Measurements from ENCODE around the gene CLIC4.
"Not testable (repeated sequence)": the region's sequence is repeated elsewhere in the genome, so short reads cannot be mapped to it uniquely, and the experiment has no call there.

CLIC4 gene

DNA sequence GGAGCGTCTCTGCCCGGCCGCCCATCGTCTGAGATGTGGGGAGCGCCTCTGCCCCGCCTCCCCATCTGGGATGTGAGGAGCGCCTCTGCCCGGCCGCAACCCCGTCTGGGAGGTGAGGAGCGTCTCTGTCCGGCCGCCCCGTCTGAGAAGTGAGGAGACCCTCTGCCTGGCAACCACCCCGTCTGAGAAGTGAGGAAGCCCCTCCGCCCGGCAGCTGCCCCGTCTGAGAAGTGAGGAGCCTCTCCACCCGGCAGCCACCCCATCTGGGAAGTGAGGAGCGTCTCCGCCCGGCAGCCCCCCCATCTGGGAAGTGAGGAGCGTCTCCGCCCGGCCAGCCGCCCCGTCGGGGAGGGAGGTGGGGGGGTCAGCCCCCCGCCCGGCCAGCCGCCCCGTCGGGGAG lies 54.0 kb downstream of the CLIC4 start:
- intact Hi-C loops (cut with DNase I): not testable (repeated sequence)
- DNase-seq: peak in 1 of 10 donors; percentile 63

DNA sequence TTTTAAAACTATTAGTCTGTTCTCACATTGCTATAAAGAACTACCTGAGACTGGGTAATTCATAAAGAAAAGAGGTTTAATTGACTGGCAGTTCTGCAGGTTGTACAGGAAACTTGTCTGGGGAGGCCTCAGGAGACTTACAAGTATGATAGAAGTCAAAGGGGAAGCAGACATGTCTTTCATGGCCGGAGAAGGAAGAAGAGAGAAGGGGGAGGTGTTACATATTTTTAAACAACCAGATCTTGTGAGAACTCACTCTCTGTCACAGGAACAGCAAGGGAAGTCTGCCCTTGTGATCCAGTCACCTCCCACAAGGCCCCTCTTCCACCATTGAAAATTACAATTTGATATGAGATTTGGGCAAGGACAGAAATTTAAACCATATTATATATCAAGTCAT lies 55.9 kb downstream of the CLIC4 start:
- no peak for DNase-seq
- intact Hi-C loops (cut with DNase I): no loop called here

DNA sequence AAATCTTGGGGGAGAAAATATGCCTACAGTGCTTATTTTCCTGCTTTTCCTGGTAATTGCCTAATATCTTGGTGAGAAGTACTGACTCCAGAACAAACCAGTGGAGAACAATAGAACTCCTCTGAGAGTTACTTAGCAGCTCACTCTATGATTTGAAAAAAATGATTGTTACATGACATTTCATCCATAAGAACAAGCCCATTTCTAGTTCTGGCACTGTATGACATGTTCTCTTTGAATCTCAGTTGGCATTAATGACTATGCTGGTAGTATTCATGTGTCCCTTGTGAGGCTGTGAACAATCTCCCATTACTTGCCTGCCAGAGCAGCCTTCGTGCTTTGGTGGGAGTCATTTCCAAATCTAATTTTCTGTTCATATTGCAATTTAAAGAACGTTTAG lies 58.0 kb downstream of the CLIC4 start:
- peak in 1 of 10 donors; percentile 22 for DNase-seq
- intact Hi-C loops (cut with DNase I): no loop called here

DNA sequence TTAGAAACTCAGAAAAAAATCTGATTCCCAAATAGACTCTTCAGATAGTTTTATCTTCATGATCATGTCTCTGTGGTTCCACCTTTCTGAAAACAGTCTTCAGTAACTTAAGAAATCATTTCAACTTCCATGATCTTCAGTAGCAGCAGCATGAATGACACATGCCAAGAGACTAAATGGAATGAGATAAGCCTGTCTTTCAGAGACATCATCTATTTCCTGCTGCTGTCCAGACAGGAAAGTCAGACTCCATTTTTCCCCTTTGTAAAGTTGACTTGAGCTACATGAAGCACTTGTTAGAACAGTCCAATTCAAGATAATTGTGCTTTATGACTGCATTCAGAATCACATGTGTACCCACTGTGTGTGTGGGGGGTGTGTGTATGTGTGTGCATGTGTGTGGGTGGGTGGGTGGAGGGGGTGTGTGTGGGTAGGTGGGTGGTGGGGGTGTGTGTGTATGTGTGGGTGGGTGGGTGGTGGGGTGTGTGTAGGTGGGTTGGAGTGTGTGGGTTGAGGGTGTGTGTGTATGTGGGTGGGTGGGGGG lies 58.8 kb downstream of the CLIC4 start:
- DNase-seq: no peak
- intact Hi-C loops (cut with DNase I): no loop called here

DNA sequence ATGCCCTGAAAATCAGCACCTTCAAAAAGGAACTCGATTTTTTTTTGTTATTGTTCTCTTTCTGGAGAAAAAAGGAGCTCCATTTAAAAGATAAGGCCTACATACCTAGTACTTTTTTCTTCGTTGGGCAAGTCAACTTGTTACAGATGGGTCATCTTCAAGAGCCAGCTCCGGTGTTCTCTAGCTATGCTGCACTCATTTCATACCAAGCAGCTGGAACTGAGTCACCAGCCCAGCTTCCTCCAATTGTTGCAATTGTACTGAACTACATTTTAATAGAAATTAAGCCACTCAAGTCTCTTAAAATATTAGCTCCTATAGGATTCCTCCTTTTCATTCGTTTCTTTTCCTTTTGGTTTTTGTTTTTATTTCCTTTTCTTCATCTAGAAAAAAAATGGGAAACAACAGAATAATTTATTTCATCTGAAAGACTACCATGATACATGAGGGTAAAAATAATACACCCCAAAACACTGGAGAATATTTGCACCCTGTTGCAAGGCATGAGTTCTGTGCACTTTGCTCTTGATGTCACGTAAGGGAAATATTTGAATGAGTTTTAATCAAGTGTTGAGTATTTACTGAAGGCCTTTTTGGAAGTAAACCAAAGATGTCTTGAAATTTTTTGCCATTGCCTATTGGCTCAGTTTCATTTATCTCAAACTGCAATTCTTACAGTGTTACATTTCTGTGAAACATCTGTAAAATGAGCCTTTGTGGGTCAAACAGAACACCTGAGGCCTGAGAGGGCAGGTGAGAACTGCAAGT lies 60.5 kb downstream of the CLIC4 start:
- no peak for DNase-seq
- intact Hi-C loops (cut with DNase I): no loop called here

DNA sequence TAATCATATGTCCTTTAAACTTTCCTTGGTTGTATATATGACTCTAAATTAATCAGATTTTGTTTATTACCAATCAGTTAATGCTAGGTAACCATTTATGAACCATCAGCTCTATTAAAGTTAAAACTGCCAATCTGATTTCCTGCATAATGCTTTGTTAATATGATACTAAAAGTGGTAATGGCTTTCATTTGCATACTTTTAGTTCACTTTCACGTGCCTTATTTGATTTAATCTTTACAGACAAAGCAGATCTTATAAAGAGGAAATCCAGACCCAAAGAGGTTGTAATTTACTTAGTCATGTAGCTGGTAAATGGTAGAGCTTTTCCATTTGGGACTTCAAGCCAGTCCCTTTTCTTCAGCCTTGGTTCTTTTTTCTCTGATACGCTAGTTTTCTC lies 61.3 kb downstream of the CLIC4 start:
- intact Hi-C loops (cut with DNase I): no loop called here
- DNase-seq: no peak

DNA sequence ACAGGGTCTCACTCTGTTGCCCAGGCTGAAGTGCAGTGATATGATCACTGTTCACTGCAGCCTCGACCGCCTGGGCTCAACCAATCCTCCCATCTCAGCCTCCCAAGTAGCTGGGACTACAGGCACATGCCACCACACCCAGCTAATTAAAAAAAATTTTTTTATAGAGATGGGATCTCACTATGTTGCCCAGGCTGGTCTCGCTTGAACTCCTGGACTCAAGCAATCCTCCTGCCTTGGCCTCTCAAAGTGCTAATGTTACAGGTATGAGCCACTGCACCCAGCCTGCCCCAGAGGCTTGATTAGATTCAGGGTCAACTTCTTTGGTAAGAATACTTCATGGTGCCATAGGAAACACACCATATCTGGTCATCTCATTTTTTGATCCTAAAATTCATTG lies 66.2 kb downstream of the CLIC4 start:
- intact Hi-C loops (cut with DNase I); DNase-seq: not testable (repeated sequence)

DNA sequence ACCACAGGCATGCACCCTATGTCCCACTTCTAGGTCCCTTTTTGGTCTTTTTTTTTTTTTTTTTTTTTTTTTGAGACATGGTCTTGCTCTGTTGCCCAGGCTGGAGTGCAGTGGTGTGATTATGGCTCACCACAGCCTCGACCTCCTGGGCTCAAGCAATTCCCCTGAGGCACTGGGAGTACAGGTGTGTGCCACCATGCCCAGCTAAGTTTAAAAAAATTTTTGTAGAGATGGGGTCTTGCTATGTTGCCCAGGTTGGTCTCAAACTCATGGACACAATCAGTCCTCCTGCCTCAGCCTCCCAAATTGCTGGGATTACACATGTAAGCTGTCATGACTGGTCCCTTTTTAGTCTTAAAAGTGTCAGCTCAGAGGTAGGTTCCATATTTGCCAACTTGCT lies 75.0 kb downstream of the CLIC4 start:
- intact Hi-C loops (cut with DNase I); DNase-seq: not testable (repeated sequence)

DNA sequence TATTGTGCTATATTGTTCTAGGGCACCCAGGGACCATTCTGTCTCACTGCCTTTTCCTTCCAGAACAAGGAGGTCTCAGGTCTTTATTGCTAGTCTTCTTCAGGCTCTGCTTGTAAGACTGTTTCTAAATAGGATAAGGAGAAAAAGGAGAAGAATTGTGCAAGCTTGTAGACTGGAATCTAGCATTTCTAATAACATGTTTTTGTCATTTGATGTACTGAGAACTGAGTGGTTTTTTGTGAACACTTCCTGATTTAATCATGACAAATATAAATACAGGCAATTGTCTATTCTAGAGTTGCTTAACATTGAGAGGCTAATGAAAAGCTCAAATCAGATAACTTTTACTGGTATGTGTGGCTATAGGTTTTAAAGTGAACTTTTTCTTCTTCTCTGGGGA lies 77.6 kb downstream of the CLIC4 start:
- intact Hi-C loops (cut with DNase I): no loop called here
- no peak for DNase-seq

DNA sequence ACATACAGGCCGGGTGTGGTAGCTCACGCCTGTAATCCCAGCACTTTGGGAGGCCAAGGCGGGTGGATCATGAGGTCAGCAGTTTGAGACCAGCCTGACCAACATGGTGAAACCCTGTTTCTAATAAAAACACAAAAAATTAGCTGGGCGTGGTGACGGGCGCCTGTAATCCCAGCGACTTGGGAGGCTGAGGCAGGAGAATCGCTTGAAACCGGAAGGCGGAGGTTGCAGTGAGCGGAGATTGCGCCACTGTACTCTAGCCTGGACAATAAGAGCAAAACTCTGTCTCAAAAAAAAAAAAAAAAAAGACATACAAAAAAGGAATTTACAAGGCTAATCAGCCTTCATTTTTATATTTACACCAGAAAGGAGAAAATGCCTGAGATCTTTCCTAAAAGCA lies 78.2 kb downstream of the CLIC4 start:
- DNase-seq; intact Hi-C loops (cut with DNase I): not testable (repeated sequence)

DNA sequence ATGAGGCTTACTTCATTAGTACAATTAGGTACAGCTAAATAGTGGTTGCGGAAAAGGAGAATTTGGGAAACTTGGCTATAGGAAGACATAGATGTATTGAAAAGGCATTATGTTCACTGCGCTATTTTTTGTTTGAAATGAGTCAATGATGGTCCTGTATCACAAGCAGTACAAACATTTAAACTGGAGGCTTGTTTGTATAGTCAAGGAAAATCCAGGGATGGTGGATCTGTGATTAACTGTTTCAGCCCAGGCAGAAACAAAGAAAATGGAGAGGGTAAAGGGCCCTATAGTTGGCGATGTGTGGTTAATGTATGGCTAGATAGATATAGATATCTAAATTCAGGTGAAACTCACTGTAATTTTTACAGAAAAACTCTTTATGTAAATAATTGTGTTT lies 79.9 kb downstream of the CLIC4 start:
- intact Hi-C loops (cut with DNase I): loop anchor here (5.0 kb wide), 1 partner anchor 78 kb away; the partner anchor contains the start of gene CLIC4
- DNase-seq: no peak

DNA sequence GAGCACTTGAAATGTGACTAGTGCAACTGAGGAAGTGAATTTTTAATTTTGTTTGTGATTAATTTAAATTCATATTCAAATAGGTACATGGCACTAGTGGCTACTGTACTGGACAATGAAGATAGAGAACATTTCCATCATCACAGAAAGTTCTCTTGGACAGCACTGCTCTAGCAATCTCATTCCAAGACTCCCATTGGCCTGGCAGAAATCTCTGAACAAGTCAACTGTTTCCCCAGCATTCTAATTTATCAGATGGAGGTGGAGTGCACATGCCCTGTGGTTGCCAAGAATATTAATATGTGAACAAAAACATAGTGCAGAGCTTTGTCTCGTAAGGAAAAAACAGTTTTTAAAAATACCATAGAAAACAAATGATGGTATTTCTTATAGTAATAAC lies 81.3 kb downstream of the CLIC4 start:
- intact Hi-C loops (cut with DNase I): loop anchor here (5.0 kb wide), 1 partner anchor 79 kb away; the partner anchor contains the start of gene CLIC4
- no peak for DNase-seq

DNA sequence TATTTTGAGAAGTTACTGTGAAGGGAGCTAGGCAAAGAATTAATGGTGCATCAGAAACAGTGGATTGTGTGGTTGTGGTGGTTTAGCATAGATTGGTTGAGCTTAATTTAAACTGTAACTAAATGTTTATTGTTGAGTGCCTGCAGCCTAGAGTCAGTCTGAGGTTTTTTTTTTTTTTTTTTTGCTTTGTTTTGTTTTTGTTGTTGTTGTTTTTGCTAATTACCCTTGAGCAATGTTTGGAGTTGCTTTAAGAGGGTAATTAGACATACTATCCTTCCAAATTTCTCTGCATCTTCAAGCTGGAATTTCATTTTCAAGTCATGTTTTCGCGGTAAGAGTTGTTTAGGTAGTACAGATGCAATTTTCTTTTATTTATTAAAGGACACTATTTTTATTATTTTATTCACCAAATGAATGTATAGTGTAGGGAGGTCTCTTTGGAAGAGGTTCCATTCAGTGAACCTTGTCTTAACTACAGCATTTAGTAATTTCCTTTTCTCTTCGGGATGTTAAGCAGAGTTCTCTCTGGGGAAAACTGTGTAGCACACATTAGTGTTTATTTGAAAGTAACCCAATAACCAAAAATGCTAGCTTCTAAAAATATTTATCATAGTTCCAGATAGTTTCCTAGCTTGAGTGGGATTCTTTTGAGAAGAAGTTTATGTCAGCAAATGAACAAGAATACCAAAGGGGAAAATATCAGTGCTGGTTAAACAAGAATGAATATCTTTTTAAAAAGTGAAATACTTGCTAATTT lies 82.3 kb downstream of the CLIC4 start:
- intact Hi-C loops (cut with DNase I): loop anchor here (5.0 kb wide), 1 partner anchor 80 kb away; the partner anchor contains the start of gene CLIC4
- DNase-seq: no peak

DNA sequence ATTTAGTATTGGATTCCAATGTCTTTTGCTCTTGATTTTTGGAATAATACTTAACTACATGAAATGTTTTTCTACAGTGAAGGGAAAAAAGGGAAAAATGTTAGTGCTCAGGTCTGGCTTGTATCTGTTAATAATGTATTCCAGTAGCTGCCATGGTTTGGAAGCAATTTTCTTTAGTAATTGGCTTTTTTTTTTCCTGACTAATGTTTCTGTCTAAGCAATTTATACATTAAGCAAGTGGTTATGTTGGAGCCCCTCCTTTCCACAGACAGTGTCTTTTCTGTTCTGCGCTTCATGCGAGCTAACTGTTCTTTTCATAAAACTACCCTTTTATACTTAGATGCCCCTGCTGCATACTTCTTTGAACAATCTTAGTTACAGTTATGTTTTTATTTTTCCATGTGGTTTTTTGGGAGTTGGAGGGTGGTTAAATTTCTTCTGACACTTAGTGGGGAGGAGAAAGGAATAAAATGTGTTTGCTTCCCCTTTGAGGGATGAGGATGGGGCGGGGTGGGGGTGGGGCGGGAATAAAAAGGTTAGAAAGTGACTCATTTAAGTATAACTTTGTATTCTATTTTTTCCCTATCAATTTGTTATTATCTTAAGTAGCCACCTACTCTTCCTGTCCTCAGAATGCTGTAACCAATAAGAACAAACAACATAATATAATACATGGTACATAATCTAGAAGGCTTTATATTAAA lies 83.1 kb downstream of the CLIC4 start:
- intact Hi-C loops (cut with DNase I): loop anchor here (5.0 kb wide), 1 partner anchor 81 kb away; the partner anchor contains the start of gene CLIC4
- DNase-seq: no peak

DNA sequence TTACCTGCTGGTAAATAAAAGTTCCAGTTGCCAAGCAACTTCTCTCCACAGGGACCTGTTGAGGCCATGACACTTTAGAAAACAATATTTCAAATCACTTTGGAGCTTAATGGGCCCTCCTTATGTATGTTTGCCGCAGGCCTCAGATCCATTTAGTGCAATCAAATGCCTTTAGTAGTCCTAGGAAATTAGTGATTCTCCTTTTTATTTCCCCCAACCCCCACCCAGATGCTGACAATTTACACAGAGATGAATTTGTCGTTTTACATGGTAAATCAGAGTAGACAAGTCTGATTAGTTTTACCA lies 83.6 kb downstream of the CLIC4 start:
- intact Hi-C loops (cut with DNase I): loop anchor here (5.0 kb wide), 1 partner anchor 82 kb away; the partner anchor contains the start of gene CLIC4
- DNase-seq: no peak

DNA sequence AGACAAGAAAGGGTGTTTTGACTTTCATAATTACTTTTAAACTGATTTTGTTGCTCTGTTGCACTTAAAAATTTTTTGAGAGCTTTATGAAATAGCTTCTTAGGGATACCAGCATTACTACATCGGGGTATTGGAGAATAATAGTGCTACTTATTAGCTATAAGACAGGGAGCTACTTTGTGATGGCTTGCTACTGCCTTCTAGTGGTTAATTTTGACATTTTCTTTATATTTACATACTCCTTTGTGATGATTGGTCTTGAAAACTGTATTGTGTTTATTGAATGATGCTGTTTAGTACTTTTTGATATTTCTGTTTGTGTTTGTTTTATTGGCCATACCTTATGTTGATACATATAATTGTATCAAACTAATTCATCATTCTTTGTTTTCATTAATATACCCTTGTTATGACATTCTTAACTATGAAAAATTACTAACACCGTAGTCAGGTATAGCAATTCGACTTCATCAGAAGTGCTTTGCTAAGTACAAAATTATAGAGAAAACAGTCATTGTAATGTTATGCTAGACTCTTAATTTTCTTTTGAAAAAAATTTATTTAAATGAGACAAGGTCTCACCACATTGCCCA lies 85.5 kb downstream of the CLIC4 start:
- intact Hi-C loops (cut with DNase I): loop anchor here (2.0 kb wide), 1 partner anchor 142 kb away; no protein-coding TSS in a partner anchor
- no peak for DNase-seq

DNA sequence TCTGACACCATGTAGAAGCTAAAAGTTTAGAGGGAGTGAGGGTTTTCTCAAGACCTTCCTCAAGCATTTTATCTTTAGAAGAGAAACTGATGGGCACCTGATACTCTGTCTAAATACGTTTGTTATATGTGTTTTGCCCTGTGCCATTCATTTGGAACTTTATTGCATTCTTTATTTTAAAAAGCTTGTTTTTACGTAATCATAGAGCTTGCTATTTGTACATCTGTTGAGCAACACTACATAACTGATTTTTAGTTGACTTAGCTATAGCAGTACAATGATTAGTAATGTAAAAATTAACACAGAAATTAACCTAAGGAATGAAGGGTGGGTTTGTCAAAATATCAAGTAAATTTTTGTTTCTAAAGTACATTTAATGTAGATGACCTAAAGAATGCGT lies 96.3 kb downstream of the CLIC4 start:
- DNase-seq: no peak
- intact Hi-C loops (cut with DNase I): no loop called here

DNA sequence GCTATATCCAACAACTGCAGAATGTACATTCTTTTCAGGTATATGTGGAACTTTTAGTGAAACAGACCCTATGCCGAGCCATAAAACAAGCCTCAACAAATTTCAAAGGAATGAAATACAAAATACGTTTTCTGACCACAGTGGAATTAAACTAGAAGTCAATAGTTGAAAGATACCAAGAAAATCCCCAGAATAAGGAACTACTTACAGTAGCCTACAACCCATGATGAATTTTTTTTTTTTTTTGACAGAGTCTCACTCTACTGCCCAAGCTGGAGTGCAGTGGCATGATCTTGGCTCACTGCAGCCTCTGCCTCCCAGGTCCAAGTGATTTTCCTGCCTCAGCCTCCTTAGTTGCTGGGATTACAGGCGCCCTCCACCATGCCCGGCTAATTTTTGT lies 101.4 kb downstream of the CLIC4 start:
- intact Hi-C loops (cut with DNase I): loop anchor here (5.0 kb wide), 1 partner anchor 51 kb away; no protein-coding TSS in a partner anchor
- peak in 1 of 10 donors; percentile 45 for DNase-seq

DNA sequence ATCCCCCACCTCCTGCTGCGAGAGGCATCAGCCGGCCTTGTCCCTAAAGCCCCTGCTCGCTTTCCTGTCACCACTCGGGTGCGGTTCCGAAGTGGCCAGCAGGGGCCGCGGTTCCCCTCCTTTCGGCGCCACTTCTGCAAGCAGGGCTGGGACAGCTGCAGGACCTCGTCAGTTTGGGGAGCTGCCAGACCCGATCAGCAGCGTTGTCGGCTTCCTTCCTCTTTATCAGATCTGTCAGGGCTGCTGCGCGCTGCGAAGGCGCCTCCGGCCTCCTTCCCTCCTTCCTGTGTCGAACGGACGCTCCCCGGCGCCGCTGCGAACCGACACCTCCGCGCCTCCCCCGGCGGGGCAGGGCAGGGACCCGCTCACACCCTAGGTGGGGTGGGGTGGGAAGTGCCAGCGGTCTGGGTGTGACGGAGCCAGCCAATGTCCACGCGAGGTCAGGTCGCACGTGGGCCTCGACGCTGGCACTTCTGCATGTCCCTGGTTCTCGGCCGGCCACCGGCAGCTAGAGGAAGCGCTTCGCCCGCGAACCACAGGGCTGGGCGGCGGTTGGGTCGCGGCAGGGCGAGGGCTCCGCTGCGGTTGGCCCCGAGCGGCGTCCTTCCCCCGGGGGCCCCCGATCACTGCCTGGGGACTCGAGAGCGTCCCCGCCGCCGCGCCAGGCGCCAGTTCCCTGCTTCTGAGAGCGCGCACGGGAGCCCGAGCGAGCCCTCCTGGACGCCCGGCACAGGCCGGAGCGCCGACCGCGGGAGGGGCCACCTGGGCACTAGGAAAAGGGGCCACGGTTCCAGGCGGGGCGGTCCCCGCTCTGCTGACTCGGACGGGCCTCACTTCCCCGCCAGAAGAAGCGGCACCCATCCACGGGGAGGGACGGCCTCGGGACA lies 103.0 kb downstream of the CLIC4 start:
- peak; percentile 82 to 99 (median 92) for DNase-seq
- intact Hi-C loops (cut with DNase I): loop anchor here (1.0 to 5.0 kb wide), 3 partner anchors 49 to 357 kb away; no protein-coding TSS in a partner anchor

Data from posterior cingulate gyrus (tissue), 11 donors.